Ecto neural progenitor cell (in vitro differentiated cells): ENCODE measurements around the gene TANK.

Experiments used
- DNase-seq: peaks from one replicate; pipeline ENCODE4 v3.0.0-alpha.2; 2018; ENCODE audit warnings: low spot score

Gene TANK

GRCh38 chr2:161134547-161135518 is 25.4 kb upstream of the TANK start:
- DNase-seq: peak; percentile 52

DNA sequence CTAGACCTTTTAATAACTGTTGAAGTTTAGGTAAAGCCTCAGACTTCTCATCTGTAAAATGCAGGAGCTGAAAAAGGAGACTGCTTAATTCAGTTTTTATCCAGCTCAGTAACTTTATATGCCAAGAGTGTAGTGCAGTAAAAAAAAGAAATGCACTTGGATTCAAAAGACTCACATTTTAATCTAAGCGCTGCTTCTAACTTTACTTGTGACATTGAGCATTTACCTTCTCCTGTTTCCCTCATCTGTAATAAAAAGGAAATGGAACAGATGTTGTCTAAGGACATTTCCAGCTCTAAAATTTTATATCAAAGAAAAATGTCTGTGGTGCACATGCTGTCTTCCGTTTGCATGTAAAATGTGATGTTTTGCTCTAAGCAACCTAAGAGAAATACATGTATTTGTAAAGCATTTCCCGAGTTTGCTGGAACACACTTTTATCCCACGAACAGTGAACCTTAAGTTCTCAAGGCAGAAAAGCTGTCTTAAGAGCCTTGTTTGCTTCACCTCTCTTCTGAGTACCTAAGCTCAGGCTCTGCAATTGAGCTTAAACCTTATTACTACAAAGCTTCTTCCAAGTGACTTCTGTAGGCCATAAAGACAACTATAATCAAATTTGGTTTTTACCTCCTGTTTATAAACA is 24.2 kb upstream of the TANK start:
- no peak for DNase-seq

GRCh38 chr2:161136696-161137324 is 23.4 kb upstream of the TANK start:
- DNase-seq: no peak

DNA sequence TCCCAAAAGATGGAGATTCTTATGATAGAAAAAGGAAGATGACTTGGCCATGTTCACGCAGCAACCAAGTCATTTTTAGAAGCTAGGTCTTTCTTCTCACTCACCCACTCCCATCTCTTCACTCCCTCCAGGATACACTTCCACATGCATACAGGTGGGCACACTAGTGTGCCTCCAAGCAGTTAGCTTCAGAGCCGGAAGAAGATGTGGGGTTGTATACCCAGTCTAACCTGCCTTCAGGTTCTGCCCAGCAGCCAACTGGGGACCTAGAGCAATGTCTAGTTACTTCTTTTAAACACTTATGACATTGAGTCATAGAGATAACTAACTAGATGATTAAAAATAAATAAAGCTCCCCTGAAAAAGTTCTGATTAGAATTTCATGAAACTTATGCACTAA is 21.8 kb upstream of the TANK start:
- no peak for DNase-seq

GRCh38 chr2:161139098-161139987 is 20.9 kb upstream of the TANK start:
- no peak for DNase-seq

- no peak for DNase-seq
These were observed 19.2 kb upstream of the TANK start for GRCh38 chr2:161141033-161141432.

- no peak for DNase-seq
These were observed 13.9 kb upstream of the TANK start for GRCh38 chr2:161146209-161146775.

DNA sequence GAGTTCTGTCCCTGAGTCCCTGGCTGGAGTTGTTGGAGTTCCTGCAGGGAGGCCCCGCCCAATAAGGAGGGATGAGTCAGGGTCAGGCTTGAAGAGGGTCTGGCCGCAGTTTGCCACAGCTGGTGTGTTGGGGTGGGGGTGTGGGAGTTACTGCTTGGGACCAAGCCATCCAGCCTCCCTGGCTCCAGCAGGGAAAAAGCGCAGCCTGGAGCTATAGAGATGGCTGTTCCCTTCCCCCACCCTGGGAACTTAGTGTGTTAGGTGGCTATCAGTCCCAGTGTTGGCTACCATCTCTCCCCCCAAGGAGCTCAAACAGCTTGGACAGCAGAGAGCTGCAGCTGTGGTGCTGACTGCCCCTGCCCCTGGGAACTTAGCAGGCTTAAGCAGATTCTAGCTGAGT is 13.2 kb upstream of the TANK start:
- DNase-seq: no peak

- DNase-seq: no peak
These were observed 12.4 kb upstream of the TANK start for GRCh38 chr2:161147856-161148255.

GRCh38 chr2:161150704-161151103 is 9.5 kb upstream of the TANK start:
- DNase-seq: no peak

DNA sequence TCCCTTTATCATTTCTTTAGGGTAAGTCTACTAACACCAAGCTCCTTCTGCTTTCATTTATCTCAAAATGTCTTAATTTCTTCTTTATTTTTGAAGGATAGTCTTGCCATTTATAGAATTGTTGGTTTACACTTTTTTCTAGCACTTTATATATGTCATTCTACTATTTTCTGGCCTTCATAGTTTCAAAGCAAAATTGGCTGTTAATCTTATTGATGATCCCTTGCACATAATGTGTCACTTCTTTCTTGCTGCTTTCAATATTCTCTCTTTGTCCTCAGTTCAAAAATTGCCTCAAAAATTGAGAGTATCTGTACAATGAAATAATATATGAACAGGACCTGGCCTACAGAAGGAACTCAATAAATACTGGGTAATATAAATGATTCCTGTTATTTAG is 7.9 kb upstream of the TANK start:
- no peak for DNase-seq

DNA sequence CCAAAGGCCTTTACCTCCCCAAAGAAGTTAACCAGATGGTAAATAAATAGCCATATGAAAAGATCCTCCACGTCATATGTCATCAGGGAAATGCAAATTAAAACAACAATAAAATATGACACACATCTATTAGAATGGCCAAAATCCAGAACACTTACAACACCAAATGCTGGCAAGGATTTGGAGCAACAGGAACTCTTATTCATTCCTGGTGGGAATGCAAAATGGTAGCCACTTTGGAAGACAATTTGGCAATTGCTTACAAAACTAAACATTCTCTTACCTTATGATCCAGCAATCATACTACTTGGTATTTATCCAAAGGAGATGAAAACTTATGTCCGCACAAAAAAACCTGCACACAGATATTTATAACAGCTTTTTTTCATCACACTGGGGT is 1.3 kb upstream of the TANK start:
- no peak for DNase-seq

- no peak for DNase-seq
These were observed 587 bp upstream of the TANK start for GRCh38 chr2:161159456-161160225.

DNA sequence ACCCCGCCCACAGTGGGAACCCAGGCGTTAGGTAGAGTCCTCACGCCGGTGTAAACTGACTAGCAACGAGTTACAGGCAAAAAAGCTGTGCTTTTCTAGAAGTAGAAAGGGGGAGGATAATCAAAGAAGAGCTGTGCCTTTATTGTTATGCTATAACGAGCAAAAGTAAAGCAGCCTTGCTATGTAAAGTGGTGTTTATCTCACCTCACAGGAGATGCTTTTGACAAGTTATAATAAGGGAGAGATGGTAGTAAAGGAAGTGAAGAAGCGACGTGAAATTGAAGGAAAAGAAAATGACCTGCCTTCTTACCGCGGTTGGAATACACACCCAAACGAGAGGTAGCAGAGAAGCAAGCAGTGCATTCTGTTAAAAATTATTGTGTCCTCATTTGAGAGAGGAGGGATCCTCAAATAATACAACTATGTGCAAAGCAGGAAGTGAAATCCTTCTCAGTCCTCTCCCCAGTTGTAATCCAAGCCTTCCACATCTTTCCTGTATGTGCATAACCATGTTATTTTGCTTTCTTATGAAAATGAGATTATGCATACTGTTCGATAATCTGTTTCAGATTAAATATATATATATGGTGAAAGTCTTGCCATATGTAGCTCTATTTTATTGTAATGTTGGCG is 962 bp downstream of the TANK start:
- DNase-seq: no peak

DNA sequence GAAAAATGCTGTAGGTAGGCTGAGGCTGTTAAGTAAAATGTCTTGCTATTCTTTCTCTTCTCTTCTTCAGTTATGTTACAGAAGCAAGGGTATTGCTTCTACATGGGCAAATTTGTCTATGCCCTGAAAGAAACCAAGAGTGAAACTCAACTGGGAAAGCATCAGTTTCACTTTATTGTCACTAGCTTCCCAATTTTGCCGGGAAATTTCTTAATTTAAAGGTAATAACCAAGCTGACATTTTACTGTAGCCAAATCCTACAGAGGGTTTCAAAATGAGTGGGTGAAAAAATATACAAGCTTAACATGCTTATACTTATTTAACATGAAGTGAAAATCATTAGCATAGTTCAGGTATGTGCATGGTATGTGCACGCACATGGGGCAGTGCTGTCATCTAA is 3.2 kb downstream of the TANK start:
- no peak for DNase-seq

GRCh38 chr2:161164161-161164560 is 3.9 kb downstream of the TANK start:
- no peak for DNase-seq

DNA sequence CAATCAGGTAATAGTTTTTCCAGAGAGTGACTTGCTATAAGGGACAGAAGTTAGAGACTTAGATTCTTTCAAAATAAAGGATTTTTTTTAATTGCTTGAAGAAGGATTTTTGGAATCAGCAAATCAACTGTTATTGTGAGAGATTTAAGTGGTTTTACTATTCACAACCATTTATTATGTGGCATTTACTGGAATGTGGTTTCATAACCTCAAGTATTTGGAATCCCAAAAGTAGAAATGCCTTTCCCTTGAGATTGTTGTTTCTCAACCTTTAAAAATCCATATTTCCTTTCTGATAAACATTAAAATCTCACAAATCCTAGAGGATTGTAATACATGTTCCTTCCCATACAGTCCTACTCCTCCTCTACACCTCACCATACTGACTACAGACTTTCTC is 5.0 kb downstream of the TANK start:
- no peak for DNase-seq

- DNase-seq: no peak
These were observed 5.6 kb downstream of the TANK start for GRCh38 chr2:161165811-161166210.

GRCh38 chr2:161166538-161167409 is 6.5 kb downstream of the TANK start:
- no peak for DNase-seq
